Astrocyte of the spinal cord (primary cell): ENCODE data around the gene KTI12.
A peak's percentile ranks its signal among the peaks of the same experiment; 100 is the strongest.
"Not testable (repeated sequence)": the region's sequence is repeated elsewhere in the genome, so short reads cannot be mapped to it uniquely, and the experiment has no call there.

Experiments
- DNase-seq: peaks from one replicate; pipeline ENCODE4 v3.0.0; 2011; ENCODE audit warnings: low read depth, low spot score
- H3K4me3 ChIP-seq: 2 replicates; pipeline ENCODE4 v1.5.1; 2011; ENCODE audit warnings: low read depth, mild to moderate bottlenecking, low read length, moderate library complexity
- in situ Hi-C: cut with HindIII; loops from 2 replicates; pipeline ENCODE4 v1.10.0; 2017; ENCODE audit warnings: low sequenced_read_pairs
- TF ChIP-seq, protein P1 (sequence below): IDR thresholded peaks from 2 replicates; pipeline ENCODE4 v1.5.1; 2012; ENCODE audit warnings: low read depth, mild to moderate bottlenecking, low read length, inconsistent platforms

KTI12 gene, protein sequence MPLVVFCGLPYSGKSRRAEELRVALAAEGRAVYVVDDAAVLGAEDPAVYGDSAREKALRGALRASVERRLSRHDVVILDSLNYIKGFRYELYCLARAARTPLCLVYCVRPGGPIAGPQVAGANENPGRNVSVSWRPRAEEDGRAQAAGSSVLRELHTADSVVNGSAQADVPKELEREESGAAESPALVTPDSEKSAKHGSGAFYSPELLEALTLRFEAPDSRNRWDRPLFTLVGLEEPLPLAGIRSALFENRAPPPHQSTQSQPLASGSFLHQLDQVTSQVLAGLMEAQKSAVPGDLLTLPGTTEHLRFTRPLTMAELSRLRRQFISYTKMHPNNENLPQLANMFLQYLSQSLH

GRCh38 chr1:52033190-52034049 lies at the start of gene KTI12:
Gene KTI12 (minus strand): TSS chr1:52033810. CDS start chr1:52033761, 49 bp downstream.
- H3K4me3 ChIP-seq, result peak within 1 kb of the TSS; percentile 92
- DNase-seq, result peak; percentile 89
- in situ Hi-C loops, result no loop called here
- TF ChIP-seq, protein P1, sequence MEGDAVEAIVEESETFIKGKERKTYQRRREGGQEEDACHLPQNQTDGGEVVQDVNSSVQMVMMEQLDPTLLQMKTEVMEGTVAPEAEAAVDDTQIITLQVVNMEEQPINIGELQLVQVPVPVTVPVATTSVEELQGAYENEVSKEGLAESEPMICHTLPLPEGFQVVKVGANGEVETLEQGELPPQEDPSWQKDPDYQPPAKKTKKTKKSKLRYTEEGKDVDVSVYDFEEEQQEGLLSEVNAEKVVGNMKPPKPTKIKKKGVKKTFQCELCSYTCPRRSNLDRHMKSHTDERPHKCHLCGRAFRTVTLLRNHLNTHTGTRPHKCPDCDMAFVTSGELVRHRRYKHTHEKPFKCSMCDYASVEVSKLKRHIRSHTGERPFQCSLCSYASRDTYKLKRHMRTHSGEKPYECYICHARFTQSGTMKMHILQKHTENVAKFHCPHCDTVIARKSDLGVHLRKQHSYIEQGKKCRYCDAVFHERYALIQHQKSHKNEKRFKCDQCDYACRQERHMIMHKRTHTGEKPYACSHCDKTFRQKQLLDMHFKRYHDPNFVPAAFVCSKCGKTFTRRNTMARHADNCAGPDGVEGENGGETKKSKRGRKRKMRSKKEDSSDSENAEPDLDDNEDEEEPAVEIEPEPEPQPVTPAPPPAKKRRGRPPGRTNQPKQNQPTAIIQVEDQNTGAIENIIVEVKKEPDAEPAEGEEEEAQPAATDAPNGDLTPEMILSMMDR, result no peak

DNA sequence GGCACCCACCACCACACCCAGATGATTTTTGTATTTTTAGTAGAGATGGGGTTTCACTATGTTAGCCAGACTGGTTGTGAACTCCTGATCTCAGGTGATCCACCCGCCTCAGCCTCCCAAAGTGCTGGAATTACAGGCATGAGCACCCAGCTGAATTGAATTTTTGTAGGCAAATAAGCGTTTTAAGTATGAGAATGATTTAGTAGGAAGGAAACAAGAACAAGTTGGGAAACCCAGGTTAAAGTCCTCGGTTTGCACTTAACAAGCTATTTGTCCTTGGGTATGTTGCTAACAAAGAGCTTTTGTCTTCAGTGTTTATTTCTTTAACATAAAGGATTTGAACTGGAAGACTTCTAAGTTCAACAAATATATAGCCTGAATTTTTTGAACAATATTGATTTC lies 46.4 kb upstream of the KTI12 start:
- H3K4me3 ChIP-seq, result no peak overlapping the region
- in situ Hi-C loops, result no loop called here
- TF ChIP-seq, protein P1, result no peak
- DNase-seq, result no peak

DNA sequence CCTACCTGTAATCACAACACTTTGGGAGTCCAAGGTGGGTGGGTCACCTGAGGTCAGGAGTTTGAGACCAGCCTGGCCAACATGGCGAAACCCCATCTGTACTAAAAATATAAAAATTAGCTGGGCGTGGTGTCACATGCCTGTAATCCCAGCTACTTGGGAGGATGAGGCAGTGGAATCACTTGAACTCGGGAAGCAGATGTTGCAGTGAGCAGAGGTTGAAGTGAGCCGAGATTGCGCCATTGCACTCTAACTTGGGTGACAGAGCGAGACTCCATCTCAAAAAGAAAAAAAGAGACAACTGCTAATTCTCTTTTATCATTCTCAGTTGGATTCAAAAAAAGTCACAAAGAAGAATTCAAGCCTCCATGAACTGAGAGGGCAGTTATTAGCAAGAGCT lies 43.7 kb upstream of the KTI12 start:
- DNase-seq, in situ Hi-C loops, H3K4me3 ChIP-seq: not testable (repeated sequence)

DNA sequence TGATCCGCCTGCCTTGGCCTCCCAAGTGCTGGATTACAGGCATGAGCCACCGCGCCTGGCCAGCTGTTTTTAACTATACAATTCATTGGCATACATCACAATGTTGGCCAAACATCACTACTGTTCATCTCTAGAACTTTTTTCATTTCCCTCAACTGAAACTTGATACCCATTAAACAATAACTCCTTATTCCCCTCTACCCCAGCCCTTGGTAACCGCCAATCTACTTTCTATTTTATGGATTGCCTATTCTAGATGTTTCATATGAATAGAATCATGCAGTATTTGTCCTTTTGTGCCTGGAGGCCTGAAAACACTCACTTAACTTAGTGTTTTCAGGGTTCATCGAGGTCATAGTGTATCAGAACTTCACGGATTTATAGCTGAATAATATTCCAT lies 38.7 kb upstream of the KTI12 start:
- DNase-seq, result no peak
- H3K4me3 ChIP-seq, result no peak overlapping the region
- TF ChIP-seq, protein P1, result no peak
- in situ Hi-C loops, result no loop called here

DNA sequence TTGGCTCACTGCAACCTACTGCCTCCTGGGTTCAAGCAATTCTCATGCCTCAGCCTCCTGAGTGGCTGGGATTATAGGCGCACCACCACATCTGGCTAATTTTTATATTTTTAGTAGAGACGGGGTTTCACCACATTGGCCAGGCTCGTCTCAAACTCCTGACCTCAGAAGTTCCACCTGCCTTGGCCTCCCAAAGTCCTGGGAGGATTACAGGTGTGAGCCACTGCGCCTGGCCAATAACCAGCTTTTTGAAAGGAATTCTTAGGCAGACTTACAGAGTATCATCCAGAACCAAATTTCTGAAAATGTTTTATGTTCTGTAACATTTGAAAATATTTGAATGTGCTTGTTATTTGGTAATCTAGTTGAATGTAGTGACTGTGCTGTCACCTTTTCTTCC lies 37.1 kb upstream of the KTI12 start:
- no peak for DNase-seq
- TF ChIP-seq, protein P1, result no peak
- in situ Hi-C loops, result no loop called here
- H3K4me3 ChIP-seq, result no peak overlapping the region

GRCh38 chr1:52063192-52063591 lies 29.6 kb upstream of the KTI12 start:
- TF ChIP-seq, protein P1, result no peak
- H3K4me3 ChIP-seq, result no peak overlapping the region
- DNase-seq, result no peak
- in situ Hi-C loops, result no loop called here

- in situ Hi-C loops, result no loop called here
- DNase-seq, result no peak
- TF ChIP-seq, protein P1, result no peak
- no peak overlapping the region for H3K4me3 ChIP-seq
Observed at GRCh38 chr1:52060822-52061221, 27.2 kb upstream of the KTI12 start.
